Hepatocyte (in vitro differentiated cells): Measurements from ENCODE around the gene ZNF532. TPM values are rescaled to one million over a fixed set of nuclear protein-coding genes. Genes with fewer than 3 reads are reported as not detected.

ENCODE experiments used
- DNase-seq: peaks from one replicate; pipeline ENCODE4 v3.0.0-alpha.2; 2016; ENCODE audit warnings: low spot score
- H2AFZ ChIP-seq: fragments of 200-600 bp; sonication (generic); 2 replicates; pipeline ENCODE4 v1.6.0; 2016; ENCODE audit warnings: antibody characterized with exemption, mild to moderate bottlenecking
- H3K27ac ChIP-seq: fragments of 200-600 bp; sonication (generic); 2 replicates; pipeline ENCODE4 v1.5.1; 2016; ENCODE audit warnings: mild to moderate bottlenecking
- H3K27me3 ChIP-seq: fragments of 200-600 bp; sonication (generic); 2 replicates; pipeline ENCODE4 v1.6.1; 2016
- H3K36me3 ChIP-seq: fragments of 200-600 bp; sonication (generic); replicated peaks from 2 replicates; pipeline ENCODE4 v1.5.1; 2016; ENCODE audit warnings: low read depth; ENCODE audit not compliant: insufficient read depth
- H3K4me1 ChIP-seq: fragments of 200-600 bp; sonication (generic); 2 replicates; pipeline ENCODE4 v1.5.1; 2016; ENCODE audit warnings: mild to moderate bottlenecking, moderate library complexity; ENCODE audit not compliant: insufficient read depth
- H3K4me2 ChIP-seq: fragments of 200-600 bp; sonication (generic); 2 replicates; pipeline ENCODE4 v1.6.0; 2016
- H3K4me3 ChIP-seq: fragments of 200-600 bp; sonication (generic); 2 replicates; pipeline ENCODE4 v1.5.1; 2016; ENCODE audit warnings: mild to moderate bottlenecking
- H3K79me2 ChIP-seq: fragments of 200-600 bp; sonication (generic); 2 replicates; pipeline ENCODE4 v1.6.0; 2017; ENCODE audit warnings: mild to moderate bottlenecking
- H3K9me2 ChIP-seq: fragments of 200-600 bp; sonication (generic); replicated peaks from 2 replicates; pipeline ENCODE4 v1.6.0; 2017; ENCODE audit warnings: mild to moderate bottlenecking; ENCODE audit not compliant: insufficient read depth
- H3K9me3 ChIP-seq: fragments of 200-600 bp; sonication (generic); 2 replicates; pipeline ENCODE4 v1.5.1; 2016; ENCODE audit warnings: low read depth, mild to moderate bottlenecking
- H4K20me1 ChIP-seq: fragments of 200-600 bp; sonication (generic); 2 replicates; pipeline ENCODE4 v1.6.0; 2016; ENCODE audit warnings: mild to moderate bottlenecking; ENCODE audit not compliant: insufficient read depth, poor library complexity, severe bottlenecking
- EZH2 ChIP-seq: fragments of 200-600 bp; sonication (generic); IDR thresholded peaks from 2 replicates; pipeline ENCODE4 v1.6.1; 2016; ENCODE audit warnings: antibody characterized with exemption, mild to moderate bottlenecking, borderline replicate concordance
- EZH2phosphoT487 ChIP-seq: fragments of 200-600 bp; sonication (generic); IDR thresholded peaks from one replicate; pipeline ENCODE4 v1.6.1; 2018; ENCODE audit warnings: antibody characterized with exemption, mild to moderate bottlenecking, low read depth, moderate library complexity; ENCODE audit not compliant: unreplicated experiment, severe bottlenecking
- WGBS: methylation state at CpG from one replicate; pipeline ENCODE4 v1.1.6; 2016; ENCODE audit warnings: low lambda C conversion rate; ENCODE audit errors: missing lambda C conversion rate; 5-methylcytosine and 5-hydroxymethylcytosine counted together
- polyA plus RNA-seq: library from polyadenylated mRNA; unstranded; fragments of >200 nt; fragmentation: Nextera tagmentation; extraction: Ambion mirVana; gene quantifications from 2 replicates; pipeline ENCODE4 v1.2.1, GENCODE V29; 2016
- total RNA-seq: library from RNA; depleted of rRNA; stranded (reverse); fragments of >200 nt; gene quantifications from 2 replicates; pipeline ENCODE4 v1.2.3, GENCODE V29; 2014
- TF ChIP-seq, protein P1 (sequence below): fragments of 200-600 bp; sonication (generic); IDR thresholded peaks from 2 replicates; pipeline ENCODE4 v1.5.1; 2016; ENCODE audit warnings: antibody characterized with exemption, mild to moderate bottlenecking; ENCODE audit not compliant: poor library complexity

The ZNF532 gene
- total and polyA plus RNA-seq, 2 experiments from 2014 or later = 15.9 to 36.5 TPM

DNA sequence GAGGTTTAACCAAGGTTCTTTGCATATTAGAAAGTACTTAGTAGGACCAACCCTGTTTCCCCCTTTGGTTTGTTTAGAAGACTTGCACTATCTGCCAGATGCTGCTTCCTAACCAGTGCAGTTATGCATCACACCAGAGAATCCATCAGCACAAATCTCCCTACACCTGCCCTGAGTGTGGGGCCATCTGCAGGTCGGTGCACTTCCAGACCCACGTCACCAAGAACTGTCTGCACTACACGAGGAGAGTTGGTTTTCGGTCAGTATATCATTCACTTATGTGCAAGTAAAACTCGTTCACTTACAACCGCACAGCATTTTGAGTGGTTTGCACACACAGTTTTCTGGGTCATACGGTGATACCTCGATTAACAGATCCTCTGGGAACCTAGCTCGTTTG lies 69.7 kb downstream of the ZNF532 start:
- WGBS = 91% methylated on average over 9 of the region's 9 CpGs
- H3K27me3 ChIP-seq = no peaks in the 10 kb centered on the region
- no peaks in the 10 kb centered on the region for H4K20me1 ChIP-seq

DNA sequence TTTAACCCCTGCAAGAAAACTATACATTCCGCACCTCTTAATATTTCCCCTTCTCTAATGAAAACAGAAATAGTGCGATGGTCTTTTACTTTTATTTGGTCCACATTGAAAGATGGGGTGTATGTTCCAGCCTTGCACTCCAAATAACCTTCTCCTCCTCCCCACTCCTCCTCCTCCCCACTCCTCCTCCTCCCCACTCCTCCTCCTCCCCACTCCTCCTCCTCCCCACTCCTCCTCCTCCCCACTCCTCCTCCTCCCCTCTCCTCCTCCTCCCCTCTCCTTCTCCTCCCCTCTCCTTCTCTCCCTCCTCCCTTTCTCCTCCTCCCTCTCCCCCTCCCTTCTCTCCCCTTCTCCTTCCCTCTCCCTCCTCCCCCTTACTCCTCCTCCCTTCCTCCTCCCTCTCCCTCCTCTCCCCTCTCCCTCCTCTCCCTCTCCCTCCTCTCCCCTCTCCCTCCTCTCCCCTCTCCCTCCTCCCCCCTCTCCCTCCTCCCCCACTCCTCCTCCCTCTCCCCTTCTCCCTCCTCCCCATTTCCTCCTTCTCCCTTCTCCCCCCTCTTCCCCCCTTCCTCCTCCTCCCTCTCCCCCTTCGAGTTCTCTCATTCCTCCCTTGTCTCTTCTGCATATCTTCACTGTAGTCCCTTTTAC lies 70.4 kb downstream of the ZNF532 start:
- TF ChIP-seq EZH2 (no peak), EZH2phosphoT487 (no peak)
- TF ChIP-seq, protein P1, sequence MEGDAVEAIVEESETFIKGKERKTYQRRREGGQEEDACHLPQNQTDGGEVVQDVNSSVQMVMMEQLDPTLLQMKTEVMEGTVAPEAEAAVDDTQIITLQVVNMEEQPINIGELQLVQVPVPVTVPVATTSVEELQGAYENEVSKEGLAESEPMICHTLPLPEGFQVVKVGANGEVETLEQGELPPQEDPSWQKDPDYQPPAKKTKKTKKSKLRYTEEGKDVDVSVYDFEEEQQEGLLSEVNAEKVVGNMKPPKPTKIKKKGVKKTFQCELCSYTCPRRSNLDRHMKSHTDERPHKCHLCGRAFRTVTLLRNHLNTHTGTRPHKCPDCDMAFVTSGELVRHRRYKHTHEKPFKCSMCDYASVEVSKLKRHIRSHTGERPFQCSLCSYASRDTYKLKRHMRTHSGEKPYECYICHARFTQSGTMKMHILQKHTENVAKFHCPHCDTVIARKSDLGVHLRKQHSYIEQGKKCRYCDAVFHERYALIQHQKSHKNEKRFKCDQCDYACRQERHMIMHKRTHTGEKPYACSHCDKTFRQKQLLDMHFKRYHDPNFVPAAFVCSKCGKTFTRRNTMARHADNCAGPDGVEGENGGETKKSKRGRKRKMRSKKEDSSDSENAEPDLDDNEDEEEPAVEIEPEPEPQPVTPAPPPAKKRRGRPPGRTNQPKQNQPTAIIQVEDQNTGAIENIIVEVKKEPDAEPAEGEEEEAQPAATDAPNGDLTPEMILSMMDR = no peak
- peaks cover 25% of the 10 kb centered on the region for H3K79me2 ChIP-seq
- no peaks in the 10 kb centered on the region for H3K27me3 ChIP-seq
- no peaks in the 10 kb centered on the region for H3K36me3 ChIP-seq
- H3K4me1 ChIP-seq = no peaks in the 10 kb centered on the region
- no peak overlapping the region for H2AFZ ChIP-seq
- no peaks in the 10 kb centered on the region for H3K9me3 ChIP-seq
- no peak for DNase-seq
- no peaks in the 10 kb centered on the region for H3K9me2 ChIP-seq
- no peak overlapping the region for H3K4me2 ChIP-seq
- no peak overlapping the region for H3K27ac ChIP-seq
- WGBS = 77% methylated on average over 3 of the region's 3 CpGs
- no peak overlapping the region for H3K4me3 ChIP-seq
- H4K20me1 ChIP-seq = no peaks in the 10 kb centered on the region

More for the DNA sequence above, 69.7 kb downstream of the ZNF532 start:
- Histone ChIP-seq H2AFZ (no peak overlapping the region), H3K9me2 (no peaks in the 10 kb centered on the region), H3K36me3 (no peaks in the 10 kb centered on the region), H3K27ac (no peak overlapping the region), H3K4me2 (no peak overlapping the region), H3K9me3 (no peaks in the 10 kb centered on the region), H3K4me3 (no peak overlapping the region), H3K79me2 (peaks cover 30% of the 10 kb centered on the region), H3K4me1 (no peaks in the 10 kb centered on the region)
- DNase-seq = no peak
- TF ChIP-seq, protein P1 = no peak
- no peak for TF ChIP-seq EZH2

DNA sequence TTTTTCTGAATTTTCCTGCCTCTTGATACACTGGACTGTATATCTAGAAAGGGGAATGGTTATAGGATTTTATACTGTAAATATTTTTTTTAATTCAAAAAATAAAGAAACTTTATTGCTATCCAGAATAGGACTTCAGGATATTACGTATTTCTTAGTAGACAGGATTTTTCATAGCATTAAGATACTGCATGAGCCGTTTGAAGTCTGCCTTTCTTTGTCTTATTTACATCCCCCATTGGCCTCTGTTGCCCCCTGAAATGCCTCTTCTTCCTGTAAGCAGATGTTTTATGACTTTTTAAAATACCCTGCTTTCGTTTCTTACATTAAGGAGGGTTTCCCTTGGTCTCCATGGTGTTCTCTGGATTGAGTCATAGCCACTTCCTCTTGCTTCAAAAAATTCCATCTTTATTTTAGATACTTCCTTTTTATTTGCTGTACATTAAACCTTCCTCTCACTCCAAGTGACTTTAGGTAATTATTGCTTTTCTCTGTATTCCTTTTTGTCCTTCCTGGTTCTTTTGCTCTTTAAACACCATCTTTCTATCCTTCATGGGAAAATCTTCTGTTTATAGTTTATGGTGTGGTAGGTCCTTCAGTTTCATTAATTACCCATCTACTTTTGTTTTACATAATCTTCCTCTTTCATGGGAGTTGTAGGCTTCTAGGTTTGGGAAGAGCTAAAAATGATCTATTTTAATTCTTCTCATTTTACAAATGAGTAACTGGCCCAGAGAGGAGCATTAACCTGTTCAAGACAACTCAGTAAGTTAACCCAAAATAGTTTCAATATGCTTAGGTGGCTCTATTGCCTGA lies 72.6 kb downstream of the ZNF532 start:
- Histone ChIP-seq H3K79me2 (peaks cover 11% of the 10 kb centered on the region), H3K27me3 (no peaks in the 10 kb centered on the region), H3K4me1 (no peaks in the 10 kb centered on the region), H4K20me1 (no peaks in the 10 kb centered on the region), H3K9me3 (no peaks in the 10 kb centered on the region), H2AFZ (no peak overlapping the region), H3K27ac (peak overlapping the region; percentile 62), H3K4me2 (no peak overlapping the region), H3K9me2 (no peaks in the 10 kb centered on the region), H3K36me3 (no peaks in the 10 kb centered on the region), H3K4me3 (no peak overlapping the region)
- no peak for DNase-seq
- TF ChIP-seq, protein P1 = no peak
- no peak for TF ChIP-seq EZH2phosphoT487
- WGBS = 63% methylated on average over 3 of the region's 3 CpGs
